OCI-LY7 (cell line): ENCODE results near the gene CASP4. TPM values are rescaled to one million over a fixed set of nuclear protein-coding genes. Genes with fewer than 3 reads are reported as not detected.
A peak's percentile ranks its signal among the peaks of the same experiment; 100 is the strongest.
"Not testable (repeated sequence)": the region's sequence is repeated elsewhere in the genome, so short reads cannot be mapped to it uniquely, and the experiment has no call there.

Source experiments
- BruUV-seq: library from RNA; stranded (reverse); fragments of 400-500 nt; replicated peaks from 2 replicates; lab custom pipeline; 2021; lab: Mats Ljungman, UMichigan
- CTCF ChIA-PET: fragments of 300-600 bp; sonication (Branson Sonifier 250); formaldehyde crosslinking; loops from one replicate; lab custom pipeline; 2022; ENCODE audit warnings: antibody characterized with exemption; ENCODE audit not compliant: unreplicated experiment; lab: Charles Lee
- POLR2A ChIA-PET: fragments of 300-600 bp; sonication (Branson Sonifier 250); formaldehyde crosslinking; loops from one replicate; lab custom pipeline; 2022; ENCODE audit warnings: antibody characterized with exemption; lab: Charles Lee
- DNase-seq: peaks from one replicate; pipeline ENCODE4 v3.0.0-alpha.2; 2015; ENCODE audit warnings: low spot score
- H2AFZ ChIP-seq: fragments of 200-600 bp; sonication (generic), shearing (Covaris generic); 2 replicates; pipeline ENCODE4 v1.6.1; 2014; ENCODE audit warnings: mild to moderate bottlenecking, antibody characterized with exemption, low read length, moderate library complexity
- H3K27ac ChIP-seq: fragments of 200-600 bp; sonication (generic); 2 replicates; pipeline ENCODE4 v1.5.1; 2014; ENCODE audit warnings: mixed run types, low read depth, mild to moderate bottlenecking, moderate library complexity, low read length, inconsistent platforms; ENCODE audit not compliant: poor library complexity, severe bottlenecking
- H3K36me3 ChIP-seq: fragments of 200-600 bp; sonication (generic); 2 replicates; pipeline ENCODE4 v1.6.1; 2014; ENCODE audit warnings: mild to moderate bottlenecking, antibody characterized with exemption, low read length, moderate library complexity, mixed read lengths; ENCODE audit not compliant: insufficient read depth
- H3K4me1 ChIP-seq: fragments of 200-600 bp; sonication (generic); 2 replicates; pipeline ENCODE4 v1.5.1; 2014; ENCODE audit warnings: mild to moderate bottlenecking, low read length; ENCODE audit not compliant: insufficient read depth, poor library complexity, severe bottlenecking
- H3K4me2 ChIP-seq: fragments of 200-600 bp; sonication (generic); 2 replicates; pipeline ENCODE4 v1.6.1; 2014; ENCODE audit warnings: mild to moderate bottlenecking, low read length
- H3K4me3 ChIP-seq: fragments of 200-600 bp; sonication (generic); 2 replicates; pipeline ENCODE4 v1.5.1; 2014; ENCODE audit warnings: mild to moderate bottlenecking, low read depth, low read length; ENCODE audit not compliant: poor library complexity, severe bottlenecking
- H3K79me2 ChIP-seq: fragments of 200-600 bp; sonication (generic); 2 replicates; pipeline ENCODE4 v1.6.1; 2016; ENCODE audit warnings: low read depth, mild to moderate bottlenecking, low read length, moderate library complexity, mixed read lengths; ENCODE audit not compliant: insufficient read depth
- H3K9me2 ChIP-seq: fragments of 200-600 bp; sonication (generic); 2 replicates; pipeline ENCODE4 v1.6.1; 2016; ENCODE audit warnings: mild to moderate bottlenecking, low read length, mixed read lengths; ENCODE audit not compliant: insufficient read depth
- H3K9me3 ChIP-seq: fragments of 200-600 bp; sonication (generic); 2 replicates; pipeline ENCODE4 v1.6.1; 2014; ENCODE audit warnings: mild to moderate bottlenecking, mixed run types, low read length, mixed read lengths
- H4K20me1 ChIP-seq: fragments of 200-600 bp; sonication (generic); 2 replicates; pipeline ENCODE4 v1.6.1; 2014; ENCODE audit warnings: mild to moderate bottlenecking, antibody characterized with exemption, low read length, moderate library complexity, mixed read lengths; ENCODE audit not compliant: insufficient read depth
- CTCF ChIP-seq: fragments of 200-600 bp; sonication (generic); conservative IDR thresholded peaks from 2 replicates; pipeline ENCODE4 v1.5.1; 2014; ENCODE audit warnings: mild to moderate bottlenecking, antibody characterized with exemption, low read length, moderate library complexity, mixed read lengths
- EZH2phosphoT487 ChIP-seq: fragments of 200-600 bp; sonication (generic); IDR thresholded peaks from 2 replicates; pipeline ENCODE4 v1.6.1; 2018; ENCODE audit warnings: low read depth, borderline replicate concordance, mild to moderate bottlenecking, mixed run types, antibody characterized with exemption, low read length, moderate library complexity, mixed read lengths
- intact Hi-C: fragments of 100-400 bp; cut with micrococcal nuclease; formaldehyde crosslinking; loops from one replicate; pipeline ENCODE4 v1.10.0; 2022; ENCODE audit not compliant: unreplicated experiment
- total RNA-seq, 2 experiments: library from RNA; depleted of rRNA in 1 of 2; stranded (reverse); fragments of >200 nt in 1 of 2; shearing (Covaris generic) in 1 of 2; gene quantifications; 2 replicates each; pipeline ENCODE4 v1.2.3, GENCODE V29; 2014 to 2022

The CASP4 gene
- total RNA-seq, 2 experiments from 2014 or later, result 0.88 to 1.6 TPM

DNA sequence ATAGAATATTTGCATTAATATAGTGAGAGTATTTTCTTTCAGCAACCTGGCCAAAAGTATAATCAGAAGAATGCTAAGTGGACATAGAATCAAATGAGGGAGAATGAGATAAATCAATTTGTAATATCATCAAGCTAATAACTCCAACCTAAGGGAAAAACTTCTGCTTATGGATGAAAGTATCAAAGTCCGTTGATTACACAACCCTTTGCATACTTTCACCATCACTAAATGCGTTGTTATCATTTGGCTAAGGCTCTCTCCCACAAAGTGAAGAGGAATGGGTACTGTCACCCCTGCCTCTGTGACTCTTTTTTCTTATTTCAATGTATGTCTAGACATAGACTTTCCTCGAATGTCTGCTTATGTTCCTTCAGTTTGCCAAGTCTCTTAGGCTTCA is 16.4 kb upstream of the CASP4 start:
- DNase-seq, result no peak
- intact Hi-C loops, result no loop called here
- Histone ChIP-seq H2AFZ (no peak overlapping the region), H3K9me2 (no peaks in the 10 kb centered on the region), H3K4me1 (no peaks in the 10 kb centered on the region), H4K20me1 (no peaks in the 10 kb centered on the region), H3K79me2 (no peaks in the 10 kb centered on the region), H3K27ac (no peak overlapping the region), H3K4me2 (no peak overlapping the region), H3K4me3 (no peak overlapping the region), H3K9me3 (no peaks in the 10 kb centered on the region), H3K36me3 (no peaks in the 10 kb centered on the region)
- no peak for TF ChIP-seq CTCF
- no peak for TF ChIP-seq EZH2phosphoT487
- ChIA-PET POLR2A (no interaction called here), CTCF (no interaction called here)
- BruUV-seq, result no TSS peak

GRCh38 chr11:104979839-104980238 is 11.5 kb upstream of the CASP4 start:
- POLR2A ChIA-PET, result no interaction called here

GRCh38 chr11:104973616-104974015 is 5.2 kb upstream of the CASP4 start:
- Histone ChIP-seq H3K9me2 (no peaks in the 10 kb centered on the region), H3K4me1 (no peaks in the 10 kb centered on the region), H3K36me3 (no peaks in the 10 kb centered on the region), H3K4me2 (no peak overlapping the region), H3K79me2 (no peaks in the 10 kb centered on the region), H3K27ac (no peak overlapping the region), H2AFZ (no peak overlapping the region), H3K9me3 (no peaks in the 10 kb centered on the region), H3K4me3 (no peak overlapping the region), H4K20me1 (no peaks in the 10 kb centered on the region)
- intact Hi-C loops, result no loop called here
- ChIA-PET CTCF (no interaction called here), POLR2A (no interaction called here)
- no peak for TF ChIP-seq EZH2phosphoT487
- no peak for DNase-seq
- no TSS peak for BruUV-seq

More at GRCh38 chr11:104979839-104980238, 11.5 kb upstream of the CASP4 start:
- CTCF ChIA-PET, result no interaction called here
- H3K4me1 ChIP-seq, result no peaks in the 10 kb centered on the region
- no peak overlapping the region for H3K4me3 ChIP-seq
- H4K20me1 ChIP-seq, result no peaks in the 10 kb centered on the region
- H3K79me2 ChIP-seq, result no peaks in the 10 kb centered on the region
- H3K9me3 ChIP-seq, result no peaks in the 10 kb centered on the region
- H3K27ac ChIP-seq, result no peak overlapping the region
- intact Hi-C loops, result no loop called here
- no peaks in the 10 kb centered on the region for H3K9me2 ChIP-seq
- BruUV-seq, result no TSS peak
- no peak for DNase-seq
- TF ChIP-seq EZH2phosphoT487 (no peak), CTCF (no peak)
- no peak overlapping the region for H2AFZ ChIP-seq
- H3K36me3 ChIP-seq, result no peaks in the 10 kb centered on the region
- H3K4me2 ChIP-seq, result no peak overlapping the region

GRCh38 chr11:104972924-104973323 is 4.5 kb upstream of the CASP4 start:
- H3K4me2 ChIP-seq, H4K20me1 ChIP-seq, H3K4me1 ChIP-seq, H3K9me3 ChIP-seq, POLR2A ChIA-PET, CTCF ChIA-PET, H2AFZ ChIP-seq, H3K79me2 ChIP-seq, H3K36me3 ChIP-seq, H3K27ac ChIP-seq, H3K4me3 ChIP-seq, BruUV-seq, H3K9me2 ChIP-seq, intact Hi-C loops: not testable (repeated sequence)
- peak; percentile 7 for DNase-seq
